Measurements from ENCODE around the gene RSU1.
A peak's percentile ranks its signal among the peaks of the same experiment; 100 is the strongest.

DNA sequence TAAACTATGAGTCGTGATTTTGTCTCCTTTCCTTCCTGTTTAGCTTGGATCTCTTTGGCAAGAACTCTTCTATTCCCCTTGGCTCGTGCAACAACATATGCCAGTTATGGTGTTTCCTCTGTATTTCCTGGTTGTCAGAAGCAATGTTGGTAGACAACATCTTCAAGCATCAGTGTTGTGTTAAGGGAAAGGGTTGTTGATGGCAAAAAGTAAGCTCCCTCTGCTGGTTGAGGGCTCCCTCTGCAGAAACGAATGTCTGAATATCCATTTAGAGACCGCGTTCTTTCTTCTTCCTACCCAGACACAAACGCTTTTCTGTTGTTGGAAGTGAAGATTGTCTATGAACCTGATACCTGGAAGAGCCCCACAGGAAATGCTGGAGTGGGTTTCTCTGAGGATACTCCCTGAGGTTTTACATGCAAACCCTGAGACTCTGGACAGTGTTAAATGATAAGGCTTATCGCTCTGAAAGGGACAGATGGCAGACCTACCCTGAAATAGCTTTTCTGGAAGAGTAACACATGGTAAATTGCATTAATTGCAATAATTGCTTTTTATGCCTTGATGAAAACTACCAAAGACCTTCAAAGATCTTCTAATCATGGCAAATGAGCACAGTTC, 272.0 kb downstream of the RSU1 start:
- TF ChIP-seq POLR2AphosphoS5 (IDR thresholded peaks at IDR 0.05; ENCODE audit: insufficient read depth, low read depth, low read length) = no peak
- TF ChIP-seq, protein P1, sequence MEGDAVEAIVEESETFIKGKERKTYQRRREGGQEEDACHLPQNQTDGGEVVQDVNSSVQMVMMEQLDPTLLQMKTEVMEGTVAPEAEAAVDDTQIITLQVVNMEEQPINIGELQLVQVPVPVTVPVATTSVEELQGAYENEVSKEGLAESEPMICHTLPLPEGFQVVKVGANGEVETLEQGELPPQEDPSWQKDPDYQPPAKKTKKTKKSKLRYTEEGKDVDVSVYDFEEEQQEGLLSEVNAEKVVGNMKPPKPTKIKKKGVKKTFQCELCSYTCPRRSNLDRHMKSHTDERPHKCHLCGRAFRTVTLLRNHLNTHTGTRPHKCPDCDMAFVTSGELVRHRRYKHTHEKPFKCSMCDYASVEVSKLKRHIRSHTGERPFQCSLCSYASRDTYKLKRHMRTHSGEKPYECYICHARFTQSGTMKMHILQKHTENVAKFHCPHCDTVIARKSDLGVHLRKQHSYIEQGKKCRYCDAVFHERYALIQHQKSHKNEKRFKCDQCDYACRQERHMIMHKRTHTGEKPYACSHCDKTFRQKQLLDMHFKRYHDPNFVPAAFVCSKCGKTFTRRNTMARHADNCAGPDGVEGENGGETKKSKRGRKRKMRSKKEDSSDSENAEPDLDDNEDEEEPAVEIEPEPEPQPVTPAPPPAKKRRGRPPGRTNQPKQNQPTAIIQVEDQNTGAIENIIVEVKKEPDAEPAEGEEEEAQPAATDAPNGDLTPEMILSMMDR (IDR thresholded peaks at IDR 0.05; ENCODE audit: extremely low read depth in 1 of 2, insufficient read depth in 1 of 2, low read depth in 1 of 2, low read length in 2 of 2) = peak; percentile 63 to 67
- no peak for TF ChIP-seq EZH2 (IDR thresholded peaks at IDR 0.05; ENCODE audit: borderline replicate concordance, low read depth, low read length, severe bottlenecking)
- TF ChIP-seq MYC (IDR thresholded peaks at IDR 0.05; ENCODE audit: low read depth, low read length) = no peak
- no peak for TF ChIP-seq POLR2A (IDR thresholded peaks at IDR 0.05; ENCODE audit: low read depth, low read length)
- TF ChIP-seq, protein P2, sequence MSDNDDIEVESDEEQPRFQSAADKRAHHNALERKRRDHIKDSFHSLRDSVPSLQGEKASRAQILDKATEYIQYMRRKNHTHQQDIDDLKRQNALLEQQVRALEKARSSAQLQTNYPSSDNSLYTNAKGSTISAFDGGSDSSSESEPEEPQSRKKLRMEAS (IDR thresholded peaks at IDR 0.05; ENCODE audit: insufficient read depth, insufficient read length) = no peak
- no peak for TF ChIP-seq FOS (IDR thresholded peaks at IDR 0.05; ENCODE audit: borderline replicate concordance, insufficient read depth, low read length)
